HAP-1 (cell line): ENCODE data around the gene GPR156.
"Not testable (repeated sequence)": the region's sequence is repeated elsewhere in the genome, so short reads cannot be mapped to it uniquely, and the experiment has no call there.

ENCODE experiments used
- DNase-seq, 2 experiments: peaks; one replicate each; pipeline ENCODE4 v3.0.0-alpha.2; 2016 to 2020; ENCODE audit warnings: low spot score in 2 of 2
- H3K27me3 ChIP-seq: fragments of 250-450 bp; sonication (Bioruptor Pico); 2 replicates; pipeline ENCODE4 v1.5.1; 2020; ENCODE audit warnings: low read depth, mild to moderate bottlenecking, moderate library complexity
- H3K36me3 ChIP-seq: fragments of 250-450 bp; sonication (Bioruptor Pico); replicated peaks from 2 replicates; pipeline ENCODE4 v1.5.1; 2020; ENCODE audit warnings: mild to moderate bottlenecking
- H3K4me1 ChIP-seq: fragments of 250-450 bp; sonication (Bioruptor Pico); 2 replicates; pipeline ENCODE4 v1.5.1; 2020; ENCODE audit warnings: mild to moderate bottlenecking
- H3K4me3 ChIP-seq: fragments of 250-450 bp; sonication (Bioruptor Pico); 2 replicates; pipeline ENCODE4 v1.5.1; 2020; ENCODE audit warnings: mild to moderate bottlenecking, moderate library complexity
- H3K9me3 ChIP-seq: fragments of 250-450 bp; sonication (Bioruptor Pico); 2 replicates; pipeline ENCODE4 v1.5.1; 2020; ENCODE audit warnings: mild to moderate bottlenecking, moderate library complexity
- in situ Hi-C: fragments of 300-500 bp; cut with MboI; formaldehyde crosslinking; loops from 3 replicates; pipeline ENCODE4 v1.14.3; 2020; ENCODE audit warnings: low sequenced_read_pairs, inconsistent platforms, mixed read lengths

GPR156 gene

GRCh38 chr3:120245386-120245785 is 39.6 kb downstream of the GPR156 start:
- H3K4me1 ChIP-seq: no peaks in the 10 kb centered on the region
- no peak for DNase-seq
- H3K9me3 ChIP-seq: no peaks in the 10 kb centered on the region
- H3K27me3 ChIP-seq: peaks cover 11% of the 10 kb centered on the region; the same call in 1 of the 2 replicates
- no peak overlapping the region for H3K4me3 ChIP-seq
- in situ Hi-C loops: loop anchor here (10.0 kb wide), 1 partner anchor 159 kb away; no protein-coding TSS in a partner anchor
- H3K36me3 ChIP-seq: no peaks in the 10 kb centered on the region

GRCh38 chr3:120244834-120245225 is 40.2 kb downstream of the GPR156 start:
- DNase-seq: no peak
- no peaks in the 10 kb centered on the region for H3K36me3 ChIP-seq
- no peak overlapping the region for H3K4me3 ChIP-seq
- H3K9me3 ChIP-seq: no peaks in the 10 kb centered on the region
- no peaks in the 10 kb centered on the region for H3K4me1 ChIP-seq
- peaks cover 11% of the 10 kb centered on the region; the same call in 1 of the 2 replicates for H3K27me3 ChIP-seq
- in situ Hi-C loops: loop anchor here (5.0 to 10.0 kb wide), 2 partner anchors 160 to 312 kb away; no protein-coding TSS in a partner anchor

- no peak overlapping the region for H3K4me3 ChIP-seq
- DNase-seq: no peak
- no peaks in the 10 kb centered on the region for H3K9me3 ChIP-seq
- H3K36me3 ChIP-seq: no peaks in the 10 kb centered on the region
- H3K27me3 ChIP-seq: peaks cover 11% of the 10 kb centered on the region; the same call in 1 of the 2 replicates
- no peaks in the 10 kb centered on the region for H3K4me1 ChIP-seq
- in situ Hi-C loops: loop anchor here (5.0 to 10.0 kb wide), 2 partner anchors 165 to 318 kb away; no protein-coding TSS in a partner anchor
Measured at GRCh38 chr3:120239644-120240043, 45.4 kb downstream of the GPR156 start.

- H3K27me3 ChIP-seq: no peaks in the 10 kb centered on the region
- DNase-seq: no peak
- H3K4me3 ChIP-seq: no peak overlapping the region
- in situ Hi-C loops: no loop called here
- peaks cover 4% of the 10 kb centered on the region; the same call in 1 of the 2 replicates for H3K4me1 ChIP-seq
- no peaks in the 10 kb centered on the region for H3K36me3 ChIP-seq
- H3K9me3 ChIP-seq: no peaks in the 10 kb centered on the region
Measured at GRCh38 chr3:120227710-120228347, 57.2 kb downstream of the GPR156 start.

- Histone ChIP-seq H3K27me3 (no peaks in the 10 kb centered on the region), H3K36me3 (no peaks in the 10 kb centered on the region), H3K9me3 (no peaks in the 10 kb centered on the region), H3K4me1 (no peaks in the 10 kb centered on the region), H3K4me3 (no peak overlapping the region)
- in situ Hi-C loops: no loop called here
- no peak for DNase-seq
Measured at GRCh38 chr3:120224237-120224636, 60.8 kb downstream of the GPR156 start.

GRCh38 chr3:120218981-120219380 is 66.0 kb downstream of the GPR156 start:
- peaks cover 2% of the 10 kb centered on the region; the same call in 1 of the 2 replicates for H3K4me1 ChIP-seq
- H3K27me3 ChIP-seq: no peaks in the 10 kb centered on the region

GRCh38 chr3:120216633-120217032 is 68.4 kb downstream of the GPR156 start:
- H3K27me3 ChIP-seq, H3K9me3 ChIP-seq, DNase-seq, H3K4me3 ChIP-seq, H3K4me1 ChIP-seq, H3K36me3 ChIP-seq, in situ Hi-C loops: not testable (repeated sequence)

More at GRCh38 chr3:120218981-120219380, 66.0 kb downstream of the GPR156 start:
- in situ Hi-C loops: no loop called here
- Histone ChIP-seq H3K4me3 (no peak overlapping the region), H3K9me3 (no peaks in the 10 kb centered on the region), H3K36me3 (no peaks in the 10 kb centered on the region)
- no peak for DNase-seq

GRCh38 chr3:120214176-120214575 is 70.8 kb downstream of the GPR156 start:
- no peaks in the 10 kb centered on the region for H3K36me3 ChIP-seq
- H3K9me3 ChIP-seq: no peaks in the 10 kb centered on the region
- no peaks in the 10 kb centered on the region for H3K27me3 ChIP-seq
- H3K4me3 ChIP-seq: no peak overlapping the region
- DNase-seq: peak in 1 of 2 experiments; percentile 50
- H3K4me1 ChIP-seq: peaks cover 2% of the 10 kb centered on the region; the same call in 1 of the 2 replicates
- in situ Hi-C loops: no loop called here

GRCh38 chr3:120212505-120212904 is 72.5 kb downstream of the GPR156 start:
- Histone ChIP-seq H3K4me3 (no peak overlapping the region), H3K9me3 (no peaks in the 10 kb centered on the region), H3K4me1 (peaks cover 2% of the 10 kb centered on the region; the same call in 1 of the 2 replicates), H3K27me3 (no peaks in the 10 kb centered on the region), H3K36me3 (no peaks in the 10 kb centered on the region)
- in situ Hi-C loops: no loop called here
- no peak for DNase-seq

GRCh38 chr3:120209425-120209824 is 75.6 kb downstream of the GPR156 start:
- Histone ChIP-seq H3K4me1 (0 out of 2 replicates have a peak, but pooled peaks cover 2% of the 10 kb centered on the region), H3K4me3 (no peak overlapping the region), H3K27me3 (no peaks in the 10 kb centered on the region), H3K36me3 (no peaks in the 10 kb centered on the region), H3K9me3 (no peaks in the 10 kb centered on the region)
- in situ Hi-C loops: no loop called here
- DNase-seq: no peak

- Histone ChIP-seq H3K36me3 (no peaks in the 10 kb centered on the region), H3K4me3 (no peak overlapping the region), H3K9me3 (no peaks in the 10 kb centered on the region), H3K27me3 (no peaks in the 10 kb centered on the region), H3K4me1 (no peaks in the 10 kb centered on the region)
- no peak for DNase-seq
- in situ Hi-C loops: no loop called here
Measured at GRCh38 chr3:120204338-120204737, 80.7 kb downstream of the GPR156 start.

GRCh38 chr3:120203621-120204020 is 81.4 kb downstream of the GPR156 start:
- in situ Hi-C loops: no loop called here
- no peak for DNase-seq
- H3K9me3 ChIP-seq: no peaks in the 10 kb centered on the region
- H3K4me3 ChIP-seq: no peak overlapping the region
- H3K27me3 ChIP-seq: no peaks in the 10 kb centered on the region
- no peaks in the 10 kb centered on the region for H3K4me1 ChIP-seq
- no peaks in the 10 kb centered on the region for H3K36me3 ChIP-seq

GRCh38 chr3:120203016-120203415 is 82.0 kb downstream of the GPR156 start:
- in situ Hi-C loops: no loop called here
- Histone ChIP-seq H3K27me3 (no peaks in the 10 kb centered on the region), H3K4me3 (no peak overlapping the region), H3K9me3 (no peaks in the 10 kb centered on the region), H3K36me3 (no peaks in the 10 kb centered on the region), H3K4me1 (no peaks in the 10 kb centered on the region)
- no peak for DNase-seq

- Histone ChIP-seq H3K27me3 (no peaks in the 10 kb centered on the region), H3K4me3 (no peak overlapping the region), H3K36me3 (no peaks in the 10 kb centered on the region), H3K9me3 (no peaks in the 10 kb centered on the region), H3K4me1 (no peaks in the 10 kb centered on the region)
- in situ Hi-C loops: no loop called here
- DNase-seq: no peak
Measured at GRCh38 chr3:120202363-120202762, 82.7 kb downstream of the GPR156 start.
